ENCODE results near the gene VPS54.

Gene VPS54, protein sequence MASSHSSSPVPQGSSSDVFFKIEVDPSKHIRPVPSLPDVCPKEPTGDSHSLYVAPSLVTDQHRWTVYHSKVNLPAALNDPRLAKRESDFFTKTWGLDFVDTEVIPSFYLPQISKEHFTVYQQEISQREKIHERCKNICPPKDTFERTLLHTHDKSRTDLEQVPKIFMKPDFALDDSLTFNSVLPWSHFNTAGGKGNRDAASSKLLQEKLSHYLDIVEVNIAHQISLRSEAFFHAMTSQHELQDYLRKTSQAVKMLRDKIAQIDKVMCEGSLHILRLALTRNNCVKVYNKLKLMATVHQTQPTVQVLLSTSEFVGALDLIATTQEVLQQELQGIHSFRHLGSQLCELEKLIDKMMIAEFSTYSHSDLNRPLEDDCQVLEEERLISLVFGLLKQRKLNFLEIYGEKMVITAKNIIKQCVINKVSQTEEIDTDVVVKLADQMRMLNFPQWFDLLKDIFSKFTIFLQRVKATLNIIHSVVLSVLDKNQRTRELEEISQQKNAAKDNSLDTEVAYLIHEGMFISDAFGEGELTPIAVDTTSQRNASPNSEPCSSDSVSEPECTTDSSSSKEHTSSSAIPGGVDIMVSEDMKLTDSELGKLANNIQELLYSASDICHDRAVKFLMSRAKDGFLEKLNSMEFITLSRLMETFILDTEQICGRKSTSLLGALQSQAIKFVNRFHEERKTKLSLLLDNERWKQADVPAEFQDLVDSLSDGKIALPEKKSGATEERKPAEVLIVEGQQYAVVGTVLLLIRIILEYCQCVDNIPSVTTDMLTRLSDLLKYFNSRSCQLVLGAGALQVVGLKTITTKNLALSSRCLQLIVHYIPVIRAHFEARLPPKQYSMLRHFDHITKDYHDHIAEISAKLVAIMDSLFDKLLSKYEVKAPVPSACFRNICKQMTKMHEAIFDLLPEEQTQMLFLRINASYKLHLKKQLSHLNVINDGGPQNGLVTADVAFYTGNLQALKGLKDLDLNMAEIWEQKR

DNA sequence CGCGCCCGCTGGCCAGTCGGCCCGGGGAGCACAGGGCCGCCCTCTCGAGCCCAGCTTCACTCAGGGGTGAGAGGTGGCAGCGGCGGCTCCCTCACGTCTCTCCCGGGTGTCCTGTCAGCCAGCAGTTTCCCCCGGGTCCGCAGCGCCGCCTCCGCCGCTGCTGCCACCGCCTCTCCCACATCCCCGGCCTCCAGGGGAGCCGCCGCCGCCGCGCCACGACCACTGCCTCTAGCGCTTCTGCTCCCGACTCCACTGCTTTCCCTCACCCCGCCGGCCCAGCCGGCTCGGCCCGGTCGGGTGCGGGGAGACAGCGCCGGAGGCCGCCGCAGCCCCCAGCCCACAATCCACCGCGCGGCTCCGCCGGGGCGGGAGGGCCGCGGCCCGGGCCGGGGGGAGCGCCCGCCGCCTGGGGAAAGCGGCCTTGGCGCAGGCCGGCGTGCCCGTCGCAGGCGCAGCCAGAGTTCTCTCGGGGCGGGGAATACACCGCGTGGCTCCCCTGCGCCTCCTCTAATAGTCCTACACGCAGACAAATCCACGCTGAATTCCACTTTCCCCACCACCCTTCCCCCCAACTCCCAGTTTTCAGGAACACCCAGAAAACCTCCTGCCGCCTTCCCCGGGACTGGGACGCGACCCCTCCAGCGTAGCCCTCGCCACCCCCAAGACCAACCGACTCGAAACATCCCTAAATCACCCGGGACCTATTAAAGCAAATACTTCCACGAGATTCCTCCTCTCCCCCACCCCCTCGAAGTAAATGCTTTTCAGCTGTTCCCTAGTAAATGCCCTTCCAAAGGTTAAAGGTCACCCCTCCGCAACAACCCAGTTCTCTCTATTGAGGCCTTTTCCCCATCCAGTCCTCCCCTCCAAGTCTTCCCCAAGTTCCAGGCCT is at the start of gene VPS54:
TSS of gene VPS54 (minus strand) at position 346 of the 892 bp plus-strand sequence. CDS start 35,429 bp downstream, outside the sequence.
- DNase-seq (ENCODE audit: low spot score) = peak; percentile 89

DNA sequence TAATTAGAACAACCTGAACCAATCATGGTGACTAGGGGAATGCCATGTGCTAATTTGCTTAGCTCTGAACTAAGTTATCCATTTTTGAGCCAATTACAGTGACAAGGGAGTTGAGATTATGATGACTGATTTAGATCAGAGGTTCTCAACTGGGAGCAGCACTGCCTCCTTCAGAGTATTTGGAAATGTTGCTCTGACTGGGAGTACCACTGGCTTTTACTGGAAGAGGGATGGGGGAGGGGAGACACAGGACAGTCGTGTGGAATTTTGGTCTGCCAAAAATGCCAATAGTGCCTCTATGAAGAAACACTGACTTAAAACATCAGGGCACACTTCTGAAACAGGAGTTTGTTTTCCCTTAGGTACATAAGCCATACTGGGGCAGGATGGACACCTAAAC is 48.1 kb upstream of the VPS54 start:
- DNase-seq (ENCODE audit: low spot score) = no peak

DNA sequence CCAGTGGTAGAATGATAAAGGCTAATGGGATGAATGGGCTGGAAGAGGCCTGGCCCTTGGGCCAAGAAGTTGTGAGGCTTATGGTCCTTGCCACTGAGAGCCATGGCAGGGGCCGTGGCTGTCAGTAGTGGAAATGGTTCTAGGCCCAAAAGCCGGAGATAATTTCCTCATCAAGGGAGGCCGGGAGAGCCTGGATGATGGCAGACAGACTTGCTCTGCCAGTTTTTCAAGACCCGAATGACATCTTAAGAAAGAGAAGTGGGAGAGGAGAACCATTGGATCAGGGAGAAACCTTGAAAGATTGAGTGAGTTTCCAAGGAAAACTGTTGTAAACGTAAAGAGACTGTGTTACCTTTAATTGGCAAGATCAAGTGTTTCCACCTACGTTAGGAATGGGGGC is 46.3 kb upstream of the VPS54 start:
- DNase-seq (ENCODE audit: low spot score) = no peak

DNA sequence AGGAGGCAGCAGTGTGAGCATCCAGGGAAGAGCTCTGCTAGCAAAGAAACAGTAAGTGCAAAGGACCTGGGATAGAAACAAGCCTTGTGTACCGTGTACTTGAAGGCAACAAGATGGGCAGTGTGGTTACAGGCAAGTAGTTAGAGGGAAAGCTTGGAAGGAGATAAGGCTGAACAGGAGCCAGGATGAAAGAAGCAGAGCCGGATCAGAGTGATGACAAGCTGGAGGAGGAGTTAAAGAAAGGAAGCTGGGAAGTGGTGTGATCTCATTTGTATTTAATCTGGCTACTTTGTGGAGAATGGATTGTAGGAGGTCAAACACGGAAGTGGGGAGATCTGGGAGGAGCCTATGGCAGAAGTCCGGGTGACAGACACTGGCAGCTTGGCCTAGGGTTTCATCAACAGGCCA is 44.7 kb upstream of the VPS54 start:
- peak; percentile 11 for DNase-seq (ENCODE audit: low spot score)

DNA sequence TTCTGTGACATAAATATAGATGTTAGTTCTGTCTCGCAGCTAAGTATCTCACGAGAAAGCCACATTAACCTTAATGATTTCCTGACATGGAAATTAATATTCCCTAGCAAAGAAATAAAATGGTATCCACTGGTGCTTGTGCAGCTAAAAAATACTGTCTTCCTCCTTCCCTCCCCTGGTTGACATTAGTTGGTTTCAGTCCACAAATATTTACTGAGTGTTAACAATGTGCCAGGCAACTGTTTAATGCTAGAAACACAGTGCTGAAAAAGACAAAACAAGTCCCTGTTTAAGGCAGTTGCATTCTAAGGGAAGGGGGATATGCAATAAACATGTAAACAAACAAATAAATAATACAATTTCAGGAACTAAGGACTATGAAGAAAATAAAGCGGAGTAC is 44.2 kb upstream of the VPS54 start:
- DNase-seq (ENCODE audit: low spot score) = no peak

DNA sequence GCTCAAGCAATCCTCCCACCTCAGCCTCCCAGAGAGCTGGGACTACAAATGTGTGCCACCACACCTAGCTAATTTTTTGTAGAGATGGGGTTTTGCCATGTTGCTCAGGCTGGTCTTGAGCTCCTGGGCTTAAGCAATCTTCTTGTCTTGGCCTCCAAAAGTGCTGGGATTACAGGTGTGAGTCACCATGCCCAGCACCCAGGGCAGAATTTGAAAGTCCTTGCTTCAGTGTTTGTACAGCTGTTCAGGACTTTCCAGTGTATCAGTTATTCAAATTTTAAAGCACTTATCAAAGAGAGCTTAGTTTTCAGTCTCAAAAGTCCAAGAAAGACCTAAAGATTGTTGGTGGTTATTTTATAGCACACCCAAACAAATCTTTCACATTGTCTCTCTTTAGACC is 43.6 kb upstream of the VPS54 start:
- no peak for DNase-seq (ENCODE audit: low spot score)

DNA sequence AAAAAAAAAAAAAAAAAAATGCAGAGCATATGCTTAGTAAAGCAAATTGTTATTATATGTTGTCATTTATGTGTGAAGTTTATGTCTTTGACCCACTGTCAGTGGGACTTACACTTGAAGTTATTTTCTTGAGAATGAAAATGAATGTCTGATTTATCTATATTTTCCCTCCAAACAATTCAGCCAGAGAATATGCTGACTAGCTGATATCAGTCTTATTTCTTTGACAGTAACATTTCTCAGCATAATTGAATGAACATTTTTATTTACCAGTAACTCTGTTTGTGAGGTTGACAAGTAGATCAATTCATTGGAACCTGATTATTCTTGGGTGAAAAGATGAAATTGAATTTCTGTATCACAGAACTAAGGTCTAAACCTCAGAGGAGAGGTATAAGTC is 40.0 kb upstream of the VPS54 start:
- DNase-seq (ENCODE audit: low spot score) = no peak

DNA sequence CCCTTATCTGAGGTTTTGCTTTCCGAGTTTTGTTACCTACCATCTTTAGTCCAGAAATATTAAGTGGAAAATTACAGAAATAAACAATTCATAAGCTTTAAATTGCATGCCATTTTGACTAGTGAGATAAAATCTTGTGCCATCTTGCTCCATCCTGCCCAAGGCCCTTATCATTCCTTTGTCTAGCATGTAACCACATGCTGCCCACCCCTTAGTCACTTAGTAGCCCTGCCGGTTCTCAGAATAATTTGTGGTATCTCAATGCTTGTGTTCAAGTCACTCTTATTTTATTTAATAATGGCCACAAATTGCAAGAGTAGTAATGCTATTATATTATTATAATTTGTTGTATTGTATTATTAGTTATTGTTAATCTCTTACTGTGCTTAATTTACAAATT is 36.8 kb upstream of the VPS54 start:
- DNase-seq (ENCODE audit: low spot score) = no peak

DNA sequence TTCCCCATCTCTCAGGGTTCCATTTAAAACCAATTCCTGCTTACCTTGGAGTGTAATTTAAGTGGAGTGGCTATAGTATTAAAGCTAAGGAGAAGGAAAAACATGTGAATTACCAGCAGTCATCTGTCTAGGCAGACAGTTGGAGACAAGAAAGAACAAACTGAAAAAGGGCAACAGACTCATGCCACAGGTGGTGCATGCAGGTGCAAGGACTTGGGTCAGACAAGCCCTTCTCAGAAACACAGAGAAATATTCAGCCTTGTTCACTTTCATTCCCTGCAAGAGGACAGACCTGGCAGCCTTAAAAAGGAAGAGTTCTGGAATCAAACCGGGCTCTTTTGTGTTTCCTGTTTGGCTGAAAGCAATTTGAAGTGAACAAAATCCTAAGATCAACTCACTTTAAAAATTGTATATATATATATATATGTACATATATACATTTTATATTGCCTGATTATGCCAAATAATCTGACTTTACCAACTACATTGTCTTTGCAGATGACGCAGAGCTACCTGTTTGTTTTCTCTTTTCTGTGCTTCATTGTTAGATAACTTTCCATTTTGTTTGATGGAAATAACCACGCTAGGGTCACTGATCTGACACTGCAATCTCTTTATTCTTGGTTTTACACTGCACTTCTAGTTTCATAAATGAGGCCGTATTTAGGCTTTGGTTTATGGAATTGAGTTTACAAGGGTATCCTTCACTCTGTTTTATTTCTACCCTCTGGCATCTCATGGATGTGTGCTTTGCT is 35.1 kb upstream of the VPS54 start:
- DNase-seq (ENCODE audit: low spot score) = no peak

DNA sequence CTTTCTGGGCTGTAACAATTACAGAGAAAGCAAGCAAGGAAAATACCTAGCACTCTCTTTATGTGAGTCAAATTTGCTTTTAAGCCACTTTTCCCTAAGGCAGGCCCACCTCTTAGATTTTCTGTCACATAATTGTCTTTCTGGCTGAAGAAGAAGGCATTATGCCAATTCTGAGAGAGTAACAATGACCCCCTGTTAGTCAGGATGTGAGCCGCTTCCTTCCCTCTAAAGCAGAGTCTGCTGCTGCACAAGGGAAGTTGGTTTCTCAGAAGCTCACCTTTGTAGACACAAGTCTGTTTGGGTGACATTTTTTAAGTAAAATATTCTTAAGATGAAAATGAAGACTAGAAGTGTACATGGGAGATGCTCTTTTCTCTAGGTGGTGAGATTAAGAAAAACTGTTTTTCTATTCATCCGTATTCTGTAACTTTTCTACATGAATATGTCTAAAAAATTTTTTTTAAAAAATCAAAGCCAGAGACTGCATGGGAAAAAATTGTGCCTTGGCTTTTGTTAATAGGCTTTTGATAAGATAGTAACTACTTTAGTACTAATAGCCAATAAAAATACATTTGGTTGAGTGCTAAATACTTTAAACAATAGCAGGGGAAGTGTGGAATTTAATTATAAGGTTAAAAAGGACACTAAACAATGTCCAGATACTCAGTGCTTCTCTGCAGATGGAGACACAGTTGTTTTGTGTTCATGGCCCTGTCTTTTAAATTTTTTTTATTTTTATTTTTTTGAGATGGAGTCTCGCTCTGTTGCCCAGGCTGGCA is 33.4 kb upstream of the VPS54 start:
- DNase-seq (ENCODE audit: low spot score) = no peak

DNA sequence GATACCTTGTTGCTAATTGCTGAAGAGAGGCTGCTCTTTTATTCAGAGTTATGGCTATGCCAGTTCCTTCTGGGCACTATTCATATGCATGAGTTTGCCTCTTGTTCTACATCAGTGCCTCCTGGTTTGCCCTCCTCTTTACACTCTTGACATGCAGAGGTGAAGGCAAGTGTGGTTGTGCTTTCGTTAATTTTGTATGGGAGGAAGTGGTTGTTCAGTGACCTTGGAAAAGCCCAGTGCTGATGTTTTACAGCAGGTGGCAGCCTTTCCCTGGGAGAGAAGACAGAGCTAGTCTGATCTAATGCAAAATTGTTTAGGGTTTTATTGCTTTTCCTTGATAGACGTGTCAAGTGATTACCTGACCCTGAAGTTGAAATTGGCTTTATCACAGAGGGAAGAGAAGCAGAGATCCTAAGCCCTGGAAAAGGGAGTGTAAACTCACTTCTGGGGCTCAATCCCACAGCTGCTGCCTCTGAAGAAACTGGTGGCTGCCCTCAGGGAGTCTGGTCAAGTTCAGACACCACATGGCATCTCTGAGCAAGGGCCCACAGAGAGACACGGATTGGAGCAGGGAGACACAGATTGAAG is 30.5 kb upstream of the VPS54 start:
- DNase-seq (ENCODE audit: low spot score) = peak; percentile 74

DNA sequence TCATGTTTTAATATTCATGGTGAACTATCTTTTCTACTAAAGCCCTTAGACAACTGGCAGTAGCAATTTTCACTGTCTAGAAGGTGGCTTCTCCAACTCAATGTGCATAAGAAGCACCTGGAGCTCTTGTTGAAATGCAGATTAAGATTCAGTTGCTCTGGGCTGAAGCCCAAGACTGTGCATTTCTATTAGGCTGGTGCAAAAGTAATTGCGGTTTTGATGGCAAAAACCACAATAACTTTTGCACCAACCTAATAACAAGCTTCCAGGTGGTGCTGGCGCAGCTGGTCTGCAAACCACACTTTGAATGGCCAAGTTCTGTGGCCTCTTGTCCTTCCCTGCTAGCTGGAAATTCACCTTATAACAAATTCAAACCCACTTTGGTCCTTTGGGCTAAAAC is 26.7 kb upstream of the VPS54 start:
- no peak for DNase-seq (ENCODE audit: low spot score)

DNA sequence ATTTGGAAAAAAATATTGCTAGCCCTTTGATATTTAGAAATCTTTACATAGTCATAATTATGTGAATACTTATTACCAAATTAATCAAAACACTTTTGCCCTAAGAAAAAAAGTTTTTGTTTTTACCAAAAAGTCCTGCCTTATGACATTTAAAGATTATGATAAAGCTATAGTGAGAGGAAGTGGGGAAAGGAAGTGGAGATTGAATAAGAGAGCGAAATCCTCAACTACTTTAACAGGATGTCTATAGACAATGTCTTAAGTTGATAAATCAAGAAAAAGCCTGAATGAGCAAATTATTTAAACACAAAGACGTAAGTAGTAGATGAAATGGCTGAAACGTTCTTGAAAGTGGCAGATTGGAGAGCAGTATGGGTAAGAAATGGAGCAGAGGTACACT is 20.9 kb upstream of the VPS54 start:
- no peak for DNase-seq (ENCODE audit: low spot score)

DNA sequence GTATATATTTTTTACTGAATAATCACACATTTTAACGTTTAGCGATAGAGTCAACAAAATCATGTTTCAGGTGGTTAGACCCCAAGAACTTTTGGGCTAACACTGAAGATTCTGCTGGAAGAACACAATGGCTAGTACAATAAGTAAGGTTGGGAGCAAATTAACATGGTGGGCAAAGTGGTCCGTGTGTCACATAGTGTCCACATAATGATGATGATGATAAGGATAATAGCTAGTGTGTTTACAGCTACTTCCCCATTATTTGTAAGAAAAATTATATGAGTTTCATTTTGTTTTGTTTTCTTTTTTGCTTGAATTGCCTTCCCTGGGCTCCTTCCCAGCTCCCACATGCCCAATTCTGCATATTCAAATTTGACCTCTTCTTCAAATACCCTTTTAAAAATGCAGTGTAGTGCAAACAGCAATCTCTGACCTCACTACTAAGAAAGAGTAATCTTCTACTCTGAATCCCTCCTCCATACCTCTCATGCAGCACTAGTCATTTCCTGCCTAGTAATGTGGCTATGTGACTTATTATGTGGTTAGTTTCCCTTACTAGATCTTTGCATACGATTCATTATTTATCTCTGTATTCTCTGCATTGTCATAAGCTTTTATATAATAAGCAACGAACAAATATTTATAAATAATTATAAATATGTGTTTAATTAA is 16.9 kb upstream of the VPS54 start:
- peak; percentile 50 for DNase-seq (ENCODE audit: low spot score)

DNA sequence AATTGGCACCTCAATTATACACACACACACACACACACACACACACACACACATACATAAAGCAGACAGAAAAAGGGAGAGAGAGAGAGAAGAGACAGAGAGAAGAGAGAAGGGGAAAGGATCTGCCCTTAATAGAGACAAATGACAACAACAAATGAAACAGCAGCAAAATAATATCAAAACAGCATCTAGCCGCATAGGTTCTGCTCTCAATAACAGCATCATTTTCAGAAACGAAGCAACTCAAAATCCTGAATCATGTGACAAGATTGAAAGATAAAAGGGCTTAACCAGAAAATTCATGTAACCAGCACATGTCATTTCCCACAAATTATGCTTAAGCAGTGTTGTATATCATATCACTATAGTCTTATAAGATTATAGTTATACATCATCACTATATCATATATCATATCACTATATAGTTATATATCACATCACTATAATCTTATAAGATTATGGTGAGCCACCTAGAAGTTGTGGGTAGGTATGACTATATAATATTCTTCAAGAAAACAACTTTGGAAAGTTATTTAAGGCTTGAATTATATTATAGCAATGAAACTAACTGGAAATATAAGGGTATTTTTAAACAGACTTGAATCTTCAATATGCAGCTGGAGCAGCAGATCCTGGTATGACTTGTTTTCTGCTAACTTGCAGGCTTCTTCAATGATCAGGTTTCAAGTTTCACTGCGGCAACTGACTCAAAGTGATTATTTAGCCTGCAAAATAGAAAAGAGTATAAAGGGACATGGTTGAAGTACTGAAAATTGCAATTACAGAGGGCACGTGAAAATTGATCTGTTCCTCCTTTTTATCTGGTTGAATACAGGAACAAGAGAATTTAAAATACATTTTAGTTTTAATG is 16.1 kb upstream of the VPS54 start:
- DNase-seq (ENCODE audit: low spot score) = no peak

DNA sequence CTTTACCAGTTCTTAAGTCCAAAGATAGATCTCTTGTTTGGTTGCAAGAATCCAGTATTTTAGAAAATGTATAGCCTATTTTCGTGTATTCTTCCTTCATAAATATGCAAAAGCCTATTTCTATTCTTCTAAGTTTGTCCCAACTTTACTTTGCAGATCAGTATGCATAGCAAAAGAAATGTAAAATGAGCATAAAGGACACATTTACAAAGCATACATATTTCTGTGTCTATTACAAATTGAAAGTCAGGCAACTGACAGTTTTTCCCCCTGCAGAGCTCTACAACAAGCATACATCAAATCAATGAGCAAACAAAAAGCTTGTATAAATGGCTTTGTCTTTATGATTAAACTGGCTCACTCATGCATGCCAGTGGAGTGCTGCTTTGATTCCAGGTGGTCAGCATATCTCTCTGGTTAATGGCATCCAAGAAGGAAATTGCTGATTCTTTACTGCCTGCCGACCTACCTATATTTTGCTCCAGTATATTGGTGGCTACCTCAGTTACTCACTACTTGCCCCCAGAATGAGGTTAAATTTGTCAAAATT is 10.0 kb upstream of the VPS54 start:
- no peak for DNase-seq (ENCODE audit: low spot score)

DNA sequence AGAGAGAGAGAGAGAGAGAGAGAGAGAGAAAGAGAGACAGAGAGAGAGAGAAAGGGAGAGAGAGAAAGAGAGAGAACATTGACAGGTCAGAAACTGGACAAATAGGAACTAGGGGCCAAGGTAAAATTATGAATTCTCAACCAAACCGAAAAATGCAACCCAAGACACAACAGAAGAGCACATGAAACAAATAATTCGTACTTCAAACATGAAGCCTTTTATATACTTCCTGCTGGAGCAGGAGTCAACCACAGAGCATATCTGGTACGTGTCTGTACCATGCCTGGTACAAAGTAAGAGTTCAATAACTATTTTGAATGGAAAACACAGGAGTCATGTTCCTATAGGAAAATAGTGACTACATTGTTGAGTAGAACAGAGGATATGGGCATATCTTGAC is 6.5 kb upstream of the VPS54 start:
- no peak for DNase-seq (ENCODE audit: low spot score)

DNA sequence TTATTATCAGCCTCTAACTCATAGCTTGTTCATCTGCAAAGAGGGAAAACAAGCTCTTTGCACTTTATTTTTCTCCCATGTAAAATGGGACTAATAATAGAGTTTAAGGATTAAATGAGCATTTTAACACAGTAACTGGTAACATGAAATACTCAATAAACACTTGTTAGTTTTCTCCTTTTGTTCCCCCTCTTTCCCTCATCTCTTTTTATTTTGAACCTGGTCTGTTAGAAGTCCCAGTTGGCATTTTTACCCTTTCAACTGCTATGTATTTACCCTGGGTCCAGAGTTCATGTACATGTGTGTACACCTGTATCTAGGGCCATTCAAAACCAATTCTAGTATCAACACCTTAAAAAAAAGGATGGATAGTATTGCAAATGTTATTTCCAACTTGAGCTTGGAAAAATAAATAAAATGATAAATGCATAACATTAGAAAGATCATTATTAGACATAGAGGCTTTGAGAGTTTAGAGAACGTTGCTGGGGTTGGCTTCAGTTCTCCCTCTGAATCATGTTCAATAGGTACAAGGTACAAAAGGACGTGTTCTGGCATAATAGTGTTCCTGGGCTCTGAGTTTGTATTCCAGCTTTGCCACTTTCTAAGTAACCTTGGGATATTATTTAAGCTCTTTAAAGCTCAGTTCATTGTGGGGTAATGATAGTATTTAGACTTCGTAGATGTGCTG is 5.2 kb upstream of the VPS54 start:
- no peak for DNase-seq (ENCODE audit: low spot score)
